Ascending aorta (tissue), 2 donors: Measurements from ENCODE around the gene HEY2. TPM values are rescaled to one million over a fixed set of nuclear protein-coding genes. Genes with fewer than 3 reads are reported as not detected.
A peak's percentile ranks its signal among the peaks of the same experiment; 100 is the strongest.

Experiments
- DNase-seq, 2 donors: peaks; one replicate each; pipeline ENCODE4 v3.0.0-alpha.2; 2019; ENCODE audit warnings: low spot score in 2 of 2
- H3K27ac ChIP-seq, 2 donors: fragments of 200-600 bp; sonication (generic); one replicate each; pipeline ENCODE4 v1.5.1; 2016 to 2017; ENCODE audit warnings: mild to moderate bottlenecking in 1 of 2
- H3K27me3 ChIP-seq: fragments of 200-600 bp; sonication (generic); one replicate; pipeline ENCODE4 v1.5.1; 2017
- H3K36me3 ChIP-seq, 2 donors: fragments of 200-600 bp; sonication (generic); one replicate each; pipeline ENCODE4 v1.5.1; 2016
- H3K4me1 ChIP-seq, 2 donors: fragments of 200-600 bp; sonication (generic); one replicate each; pipeline ENCODE4 v1.5.1; 2016 to 2017; ENCODE audit warnings: mild to moderate bottlenecking in 1 of 2
- H3K4me3 ChIP-seq, 2 donors: fragments of 200-600 bp; sonication (generic); one replicate each; pipeline ENCODE4 v1.5.1; 2016 to 2017; ENCODE audit warnings: mild to moderate bottlenecking in 1 of 2
- H3K9me3 ChIP-seq, 2 donors: fragments of 200-600 bp; sonication (generic); one replicate each; pipeline ENCODE4 v1.5.1; 2016
- CTCF ChIP-seq, 3 experiments: fragments of 200-600 bp in 2 of 3; fragments of 450-650 bp in 1 of 3; sonication (generic) in 2 of 3; IDR thresholded peaks; one replicate each; pipeline ENCODE4 v1.5.1; 2016 to 2019; ENCODE audit warnings: antibody characterized with exemption in 3 of 3, mild to moderate bottlenecking in 1 of 3, moderate library complexity in 1 of 3
- intact Hi-C: fragments of 100-400 bp; cut with DNase I; formaldehyde crosslinking; loops from one replicate; pipeline ENCODE4 v1.15.1; 2023
- total RNA-seq: library from RNA; depleted of rRNA; stranded (reverse); fragments of >200 nt; gene quantifications from one replicate; pipeline ENCODE4 v1.1.0, GENCODE V29; 2016

Gene HEY2
- total RNA-seq, 1 donor from 2014 or later, result 0.32 TPM

GRCh38 chr6:125792172-125792571, 42.7 kb downstream of the HEY2 start:
- Histone ChIP-seq H3K4me1 (peaks cover 0 to 15% of the 10 kb centered on the region in 2 donors), H3K27ac (peak overlapping the region in 1 of 2 donors; percentile 99), H3K9me3 (no peaks in the 10 kb centered on the region), H3K27me3 (no peaks in the 10 kb centered on the region), H3K4me3 (peak overlapping the region; percentile 90 to 91), H3K36me3 (no peaks in the 10 kb centered on the region)
- intact Hi-C loops, result loop anchor here (5.0 kb wide), 1 partner anchor 180 kb away; no protein-coding TSS in a partner anchor
- TF ChIP-seq CTCF (IDR thresholded peaks at IDR 0.05), result no peak
- no peak for DNase-seq

GRCh38 chr6:125792680-125793079, 43.2 kb downstream of the HEY2 start:
- intact Hi-C loops, result loop anchor here (5.0 kb wide), 1 partner anchor 180 kb away; no protein-coding TSS in a partner anchor
- Histone ChIP-seq H3K27ac (peak overlapping the region in 1 of 2 donors; percentile 99), H3K36me3 (no peaks in the 10 kb centered on the region), H3K9me3 (no peaks in the 10 kb centered on the region), H3K27me3 (no peaks in the 10 kb centered on the region), H3K4me1 (peaks cover 0 to 15% of the 10 kb centered on the region in 2 donors), H3K4me3 (peak overlapping the region; percentile 90 to 91)
- TF ChIP-seq CTCF (IDR thresholded peaks at IDR 0.05), result no peak
- no peak for DNase-seq

- Histone ChIP-seq H3K36me3 (no peaks in the 10 kb centered on the region), H3K27ac (peak overlapping the region in 1 of 2 donors; percentile 47), H3K4me1 (peaks cover 0 to 17% of the 10 kb centered on the region in 2 donors), H3K4me3 (no peak overlapping the region), H3K9me3 (no peaks in the 10 kb centered on the region), H3K27me3 (no peaks in the 10 kb centered on the region)
- no peak for DNase-seq
- intact Hi-C loops, result loop anchor here (5.0 kb wide), 1 partner anchor 179 kb away; no protein-coding TSS in a partner anchor
- no peak for TF ChIP-seq CTCF (IDR thresholded peaks at IDR 0.05)
Measured at GRCh38 chr6:125793280-125793679, 43.8 kb downstream of the HEY2 start.

- no peaks in the 10 kb centered on the region for H3K36me3 ChIP-seq
- no peak for DNase-seq
- peaks cover 0 to 15% of the 10 kb centered on the region in 2 donors for H3K4me1 ChIP-seq
- H3K27me3 ChIP-seq, result no peaks in the 10 kb centered on the region
- intact Hi-C loops, result loop anchor here (5.0 kb wide), 1 partner anchor 178 kb away; no protein-coding TSS in a partner anchor
- H3K4me3 ChIP-seq, result no peak overlapping the region
- TF ChIP-seq CTCF (IDR thresholded peaks at IDR 0.05), result no peak
- peak overlapping the region in 1 of 2 donors; percentile 47 for H3K27ac ChIP-seq
- no peaks in the 10 kb centered on the region for H3K9me3 ChIP-seq
Measured at GRCh38 chr6:125793863-125794262, 44.4 kb downstream of the HEY2 start.

- Histone ChIP-seq H3K36me3 (no peaks in the 10 kb centered on the region), H3K27me3 (no peaks in the 10 kb centered on the region), H3K27ac (no peak overlapping the region), H3K4me3 (no peak overlapping the region), H3K9me3 (no peaks in the 10 kb centered on the region), H3K4me1 (peaks cover 0 to 8% of the 10 kb centered on the region in 2 donors)
- intact Hi-C loops, result loop anchor here (5.0 kb wide), 1 partner anchor 178 kb away; no protein-coding TSS in a partner anchor
- DNase-seq, result no peak
- TF ChIP-seq CTCF (IDR thresholded peaks at IDR 0.05), result no peak
Measured at GRCh38 chr6:125794342-125795137, 45.1 kb downstream of the HEY2 start.
